Astrocyte (in vitro differentiated cells and primary cell): ENCODE data around the gene BTG2. TPM values are rescaled to one million over a fixed set of nuclear protein-coding genes. Genes with fewer than 3 reads are reported as not detected.

ENCODE experiments used
- DNase-seq: peaks from one replicate; pipeline ENCODE4 v3.0.0-alpha.2; 2010; ENCODE audit warnings: low read depth
- FAIRE-seq: peaks from 2 replicates; lab custom pipeline; 2011; peaks lifted over from hg19 to GRCh38; lab: Jason Lieb, UNC
- H2AFZ ChIP-seq: 2 replicates; pipeline ENCODE4 v1.6.0; 2012; ENCODE audit warnings: low read depth, low read length, inconsistent platforms
- H3K27ac ChIP-seq: 2 replicates; pipeline ENCODE4 v1.5.1; 2011; ENCODE audit warnings: low read depth, low read length, inconsistent platforms
- H3K27me3 ChIP-seq: 2 replicates; pipeline ENCODE4 v1.6.0; 2011; ENCODE audit warnings: low read length, inconsistent platforms; ENCODE audit not compliant: insufficient read depth
- H3K36me3 ChIP-seq: 2 replicates; pipeline ENCODE4 v1.5.1; 2011; ENCODE audit warnings: low read length, inconsistent platforms; ENCODE audit not compliant: insufficient read depth
- H3K4me1 ChIP-seq: 2 replicates; pipeline ENCODE4 v1.5.1; 2011; ENCODE audit warnings: low read length, inconsistent platforms; ENCODE audit not compliant: insufficient read depth
- H3K4me2 ChIP-seq: 2 replicates; pipeline ENCODE4 v1.6.0; 2012; ENCODE audit warnings: low read length, inconsistent platforms
- H3K4me3 ChIP-seq: 2 replicates; pipeline ENCODE4 v1.5.1; 2011; ENCODE audit warnings: low read depth, mild to moderate bottlenecking, low read length, inconsistent platforms; ENCODE audit not compliant: insufficient read depth
- H3K79me2 ChIP-seq: 2 replicates; pipeline ENCODE4 v1.6.0; 2012; ENCODE audit warnings: mild to moderate bottlenecking, low read length, inconsistent platforms; ENCODE audit not compliant: insufficient read depth
- H3K9ac ChIP-seq: 2 replicates; pipeline ENCODE4 v1.6.0; 2012; ENCODE audit warnings: mild to moderate bottlenecking, low read length, inconsistent platforms
- H3K9me3 ChIP-seq: 2 replicates; pipeline ENCODE4 v1.5.1; 2012; ENCODE audit warnings: low read depth, mild to moderate bottlenecking, low read length, inconsistent platforms; ENCODE audit not compliant: insufficient read depth
- H4K20me1 ChIP-seq: 2 replicates; pipeline ENCODE4 v1.6.0; 2012; ENCODE audit warnings: low read length, inconsistent platforms; ENCODE audit not compliant: insufficient read depth
- H3K27ac Mint-ChIP-seq: one replicate; pipeline ENCODE4 v1.8.0; 2021; ENCODE audit warnings: mild to moderate bottlenecking, mixed read lengths; ENCODE audit not compliant: unreplicated experiment
- H3K27me3 Mint-ChIP-seq: one replicate; pipeline ENCODE4 v1.8.0; 2021; ENCODE audit warnings: low read depth, mixed read lengths; ENCODE audit not compliant: unreplicated experiment
- H3K36me3 Mint-ChIP-seq: one replicate; pipeline ENCODE4 v1.8.0; 2021; ENCODE audit warnings: low read depth, mixed read lengths; ENCODE audit not compliant: unreplicated experiment
- H3K4me1 Mint-ChIP-seq: one replicate; pipeline ENCODE4 v1.8.0; 2021; ENCODE audit warnings: low read depth, mixed read lengths; ENCODE audit not compliant: unreplicated experiment
- H3K4me3 Mint-ChIP-seq: one replicate; pipeline ENCODE4 v1.8.0; 2021; ENCODE audit warnings: mild to moderate bottlenecking, moderate library complexity, mixed read lengths; ENCODE audit not compliant: unreplicated experiment
- H3K9me3 Mint-ChIP-seq: one replicate; pipeline ENCODE4 v1.8.0; 2021; ENCODE audit warnings: mild to moderate bottlenecking, mixed read lengths; ENCODE audit not compliant: unreplicated experiment
- EZH2 ChIP-seq: IDR thresholded peaks from 2 replicates; pipeline ENCODE4 v1.6.1; 2012; ENCODE audit warnings: mild to moderate bottlenecking, low read length, inconsistent platforms; ENCODE audit not compliant: insufficient read depth
- total RNA-seq: library from RNA; stranded (reverse); gene quantifications from 2 replicates; pipeline ENCODE4 v1.2.1, GENCODE V29; 2021
- TF ChIP-seq, protein P1 (sequence below): IDR thresholded peaks from 2 replicates; pipeline ENCODE4 v1.5.1; 2011; ENCODE audit warnings: low read depth, mild to moderate bottlenecking, inconsistent platforms, low read length, moderate library complexity; ENCODE audit not compliant: insufficient read depth

BTG2 gene
- total RNA-seq, 1 donor from 2014 or later: 58.3 TPM

DNA sequence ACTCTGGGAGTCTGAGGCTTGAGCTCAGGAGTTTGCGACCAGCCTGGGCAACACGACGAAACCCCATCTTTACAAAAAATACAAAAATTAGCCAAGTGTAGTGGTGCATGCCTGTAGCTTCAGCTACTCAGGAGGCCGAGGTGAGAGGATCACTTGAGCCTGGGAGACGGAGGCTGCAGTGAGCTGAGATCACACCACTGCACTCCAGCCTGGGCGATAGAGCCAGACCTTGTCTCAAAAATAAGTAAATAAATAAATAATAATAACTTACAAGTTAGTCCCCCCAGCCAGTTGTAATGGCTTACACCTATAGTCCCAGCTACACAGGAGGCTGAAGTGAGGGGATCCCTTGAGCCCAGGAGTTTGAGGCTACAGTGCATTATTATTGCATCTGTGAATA, 21.7 kb upstream of the BTG2 start:
- Histone ChIP-seq H3K27ac (no peak overlapping the region), H3K9ac (no peak overlapping the region), H2AFZ (no peak overlapping the region), H3K79me2 (no peaks in the 10 kb centered on the region), H3K4me2 (no peak overlapping the region), H3K27me3 (peaks cover 12% of the 10 kb centered on the region), H3K36me3 (no peaks in the 10 kb centered on the region), H3K9me3 (no peaks in the 10 kb centered on the region), H3K4me1 (peaks cover 9% of the 10 kb centered on the region), H4K20me1 (no peaks in the 10 kb centered on the region), H3K4me3 (no peak overlapping the region)
- TF ChIP-seq EZH2: no peak
- TF ChIP-seq, protein P1, sequence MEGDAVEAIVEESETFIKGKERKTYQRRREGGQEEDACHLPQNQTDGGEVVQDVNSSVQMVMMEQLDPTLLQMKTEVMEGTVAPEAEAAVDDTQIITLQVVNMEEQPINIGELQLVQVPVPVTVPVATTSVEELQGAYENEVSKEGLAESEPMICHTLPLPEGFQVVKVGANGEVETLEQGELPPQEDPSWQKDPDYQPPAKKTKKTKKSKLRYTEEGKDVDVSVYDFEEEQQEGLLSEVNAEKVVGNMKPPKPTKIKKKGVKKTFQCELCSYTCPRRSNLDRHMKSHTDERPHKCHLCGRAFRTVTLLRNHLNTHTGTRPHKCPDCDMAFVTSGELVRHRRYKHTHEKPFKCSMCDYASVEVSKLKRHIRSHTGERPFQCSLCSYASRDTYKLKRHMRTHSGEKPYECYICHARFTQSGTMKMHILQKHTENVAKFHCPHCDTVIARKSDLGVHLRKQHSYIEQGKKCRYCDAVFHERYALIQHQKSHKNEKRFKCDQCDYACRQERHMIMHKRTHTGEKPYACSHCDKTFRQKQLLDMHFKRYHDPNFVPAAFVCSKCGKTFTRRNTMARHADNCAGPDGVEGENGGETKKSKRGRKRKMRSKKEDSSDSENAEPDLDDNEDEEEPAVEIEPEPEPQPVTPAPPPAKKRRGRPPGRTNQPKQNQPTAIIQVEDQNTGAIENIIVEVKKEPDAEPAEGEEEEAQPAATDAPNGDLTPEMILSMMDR: no peak
- Mint-ChIP-seq H3K4me3 (no peak overlapping the region), H3K9me3 (no peaks in the 10 kb centered on the region), H3K27me3 (peaks cover 8% of the 10 kb centered on the region), H3K4me1 (peaks cover 12% of the 10 kb centered on the region), H3K27ac (no peak overlapping the region), H3K36me3 (no peaks in the 10 kb centered on the region)
- DNase-seq (no peak), FAIRE-seq (no peak)

DNA sequence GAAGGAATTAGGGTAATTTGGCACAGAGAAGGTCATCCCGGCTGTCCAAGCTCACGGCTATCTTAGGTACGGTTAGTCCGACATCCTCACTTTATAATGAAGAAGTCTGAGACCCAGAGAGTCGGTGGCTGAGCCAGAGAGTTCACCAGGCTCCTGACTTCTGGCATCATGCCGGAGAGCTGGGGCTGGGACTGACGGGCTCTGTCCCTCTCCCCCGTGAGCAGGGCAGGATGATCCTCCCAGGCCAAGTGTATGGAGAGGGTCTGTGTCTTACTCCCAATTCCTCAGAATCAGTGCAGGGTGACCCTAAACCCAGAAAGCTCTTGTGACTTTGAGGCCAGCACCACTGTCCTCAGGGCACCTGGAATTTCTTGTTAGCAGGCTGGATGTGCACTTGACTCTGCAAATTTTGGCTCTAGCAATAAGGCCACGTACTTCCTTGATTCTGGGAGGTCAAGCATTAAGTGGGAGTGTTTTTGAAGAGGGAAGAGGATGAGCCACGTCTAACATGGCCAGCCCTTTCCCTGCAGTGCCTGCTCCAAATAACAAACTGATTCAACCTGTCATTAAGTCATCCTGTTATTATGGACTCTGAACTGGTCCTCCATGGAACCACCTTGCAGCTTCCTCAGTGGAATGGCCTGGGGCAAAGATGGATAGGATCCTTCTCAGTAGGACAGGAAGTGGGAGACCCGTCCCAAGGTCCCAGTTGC, 20.8 kb upstream of the BTG2 start:
- H3K4me3 ChIP-seq: no peak overlapping the region
- H3K27me3 Mint-ChIP-seq: peaks cover 8% of the 10 kb centered on the region
- H3K9ac ChIP-seq: no peak overlapping the region
- no peak overlapping the region for H3K27ac ChIP-seq
- H3K4me2 ChIP-seq: no peak overlapping the region
- no peaks in the 10 kb centered on the region for H3K79me2 ChIP-seq
- no peak overlapping the region for H3K4me3 Mint-ChIP-seq
- FAIRE-seq (no peak), DNase-seq (no peak)
- H2AFZ ChIP-seq: no peak overlapping the region
- H3K9me3 Mint-ChIP-seq: no peaks in the 10 kb centered on the region
- no peak for TF ChIP-seq EZH2
- TF ChIP-seq, protein P1: no peak
- no peak overlapping the region for H3K27ac Mint-ChIP-seq
- H3K36me3 ChIP-seq: no peaks in the 10 kb centered on the region
- peaks cover 6% of the 10 kb centered on the region for H3K4me1 Mint-ChIP-seq
- H3K27me3 ChIP-seq: peaks cover 12% of the 10 kb centered on the region
- H4K20me1 ChIP-seq: no peaks in the 10 kb centered on the region
- H3K36me3 Mint-ChIP-seq: no peaks in the 10 kb centered on the region
- H3K9me3 ChIP-seq: no peaks in the 10 kb centered on the region
- H3K4me1 ChIP-seq: peaks cover 3% of the 10 kb centered on the region
